Measurements from ENCODE around the gene LRRC17. TPM values are rescaled to one million over a fixed set of nuclear protein-coding genes. Genes with fewer than 3 reads are reported as not detected.

Gene LRRC17
- total and polyA plus RNA-seq, 2 donors (not counting 1 experiment from before 2014, with no cell fraction given) = 0.86 to 1.4 TPM

GRCh38 chr7:102942868-102943267 lies 30.1 kb downstream of the LRRC17 start:
- Histone ChIP-seq H3K4me1 (ENCODE audit: control insufficient read depth in 2 of 2, insufficient read depth in 2 of 2, low read length in 2 of 2) (no peaks in the 10 kb centered on the region), H3K36me3 (replicated peaks in 1 of 2; ENCODE audit: control extremely low read depth in 1 of 2, control insufficient read depth in 1 of 2, extremely low read depth in 1 of 2, insufficient read depth in 2 of 2, low read length in 1 of 2) (no peaks in the 10 kb centered on the region), H3K4me3 (ENCODE audit: control extremely low read depth in 1 of 5, extremely low read depth in 1 of 5, insufficient read depth in 1 of 5, low read depth in 2 of 5, low read length in 4 of 5) (no peak overlapping the region), H3K9ac (ENCODE audit: low read length) (no peak overlapping the region), H3K27me3 (replicated peaks in 1 of 4; ENCODE audit: control extremely low read depth in 1 of 4, control insufficient read depth in 3 of 4, insufficient read depth in 4 of 4, low read length in 3 of 4) (no peaks in the 10 kb centered on the region), H3K79me2 (ENCODE audit: control insufficient read depth, insufficient read depth, low read length) (no peaks in the 10 kb centered on the region), H4K20me1 (ENCODE audit: control insufficient read depth, insufficient read depth, low read length, poor library complexity, severe bottlenecking) (no peaks in the 10 kb centered on the region), H3K4me2 (replicated peaks; ENCODE audit: low read depth, low read length, poor library complexity, severe bottlenecking) (no peak overlapping the region), H3K27ac (ENCODE audit: low read length in 2 of 2) (no peak overlapping the region), H2AFZ (ENCODE audit: insufficient read depth, low read depth, low read length, poor library complexity, severe bottlenecking) (no peak overlapping the region), H3K9me3 (ENCODE audit: control extremely low read depth in 1 of 3, control insufficient read depth in 2 of 3, insufficient read depth in 1 of 3, low read length in 2 of 3) (no peaks in the 10 kb centered on the region)
- intact Hi-C loops (cut with micrococcal nuclease) = no loop called here
- POLR2A ChIA-PET = no interaction called here
- Mint-ChIP-seq H3K4me1 (no peaks in the 10 kb centered on the region), H3K9me3 (ENCODE audit: insufficient read depth) (no peaks in the 10 kb centered on the region), H3K4me3 (no peak overlapping the region), H3K27me3 (no peaks in the 10 kb centered on the region), H3K27ac (no peak overlapping the region)
- WGBS (ENCODE audit: insufficient coverage) = no CpG with 5 or more reads among the region's 1 CpG
- DNase-seq (no peak), ATAC-seq (ENCODE audit: low read depth) (no peak)
- TF ChIP-seq CTCF (IDR thresholded peaks at IDR 0.05) (no peak), EZH2 (IDR thresholded peaks at IDR 0.05; ENCODE audit: borderline replicate concordance, insufficient read depth, low read depth, low read length, poor library complexity, severe bottlenecking) (no peak)
- CTCF ChIA-PET = no interaction called here

DNA sequence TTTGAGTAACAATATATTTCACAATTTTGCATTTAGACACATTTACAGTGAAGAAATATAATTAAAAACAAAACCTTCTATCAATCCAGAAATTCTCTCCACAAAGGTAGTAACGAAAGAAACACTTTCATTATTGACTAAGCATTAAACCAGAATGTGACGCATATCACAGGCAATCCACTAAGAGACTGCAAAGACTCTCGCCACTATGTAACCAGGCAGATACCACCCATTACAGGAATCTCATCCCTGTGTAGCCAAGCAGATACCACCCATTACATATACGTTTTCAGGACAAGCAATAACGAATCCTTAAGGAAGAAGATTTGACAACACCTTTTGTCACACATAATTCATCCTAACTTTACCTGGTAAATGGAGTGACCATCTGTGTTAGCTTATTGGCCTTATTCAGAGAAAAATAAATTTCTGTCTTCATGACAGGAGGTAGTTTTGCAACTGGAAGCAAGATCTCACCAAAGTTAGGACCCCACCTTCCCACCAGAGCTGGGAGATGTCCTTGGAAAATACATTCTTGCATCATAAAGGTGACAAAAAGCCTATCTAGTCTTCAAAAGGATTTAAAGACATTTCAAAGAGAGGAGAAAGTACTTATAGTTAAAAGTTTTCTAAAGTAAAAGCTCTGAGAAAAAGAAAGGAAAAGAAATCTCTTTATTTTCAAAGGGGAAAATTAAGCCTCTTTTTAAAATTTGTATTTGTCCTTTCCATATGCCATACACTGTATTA lies 30.8 kb downstream of the LRRC17 start:
- Histone ChIP-seq H3K4me2 (replicated peaks; ENCODE audit: low read depth, low read length, poor library complexity, severe bottlenecking) (no peak overlapping the region), H3K36me3 (replicated peaks in 1 of 2; ENCODE audit: control extremely low read depth in 1 of 2, control insufficient read depth in 1 of 2, extremely low read depth in 1 of 2, insufficient read depth in 2 of 2, low read length in 1 of 2) (no peaks in the 10 kb centered on the region), H3K27ac (ENCODE audit: low read length in 2 of 2) (no peak overlapping the region), H3K9ac (ENCODE audit: low read length) (no peak overlapping the region), H3K79me2 (ENCODE audit: control insufficient read depth, insufficient read depth, low read length) (no peaks in the 10 kb centered on the region), H4K20me1 (ENCODE audit: control insufficient read depth, insufficient read depth, low read length, poor library complexity, severe bottlenecking) (no peaks in the 10 kb centered on the region), H3K27me3 (replicated peaks in 1 of 4; ENCODE audit: control extremely low read depth in 1 of 4, control insufficient read depth in 3 of 4, insufficient read depth in 4 of 4, low read length in 3 of 4) (no peaks in the 10 kb centered on the region), H3K4me1 (ENCODE audit: control insufficient read depth in 2 of 2, insufficient read depth in 2 of 2, low read length in 2 of 2) (no peaks in the 10 kb centered on the region), H3K4me3 (ENCODE audit: control extremely low read depth in 1 of 5, extremely low read depth in 1 of 5, insufficient read depth in 1 of 5, low read depth in 2 of 5, low read length in 4 of 5) (no peak overlapping the region), H3K9me3 (ENCODE audit: control extremely low read depth in 1 of 3, control insufficient read depth in 2 of 3, insufficient read depth in 1 of 3, low read length in 2 of 3) (no peaks in the 10 kb centered on the region), H2AFZ (ENCODE audit: insufficient read depth, low read depth, low read length, poor library complexity, severe bottlenecking) (no peak overlapping the region)
- CTCF ChIA-PET = no interaction called here
- DNase-seq = no peak
- 100% methylated on average over 2 of the region's 5 CpGs for WGBS (ENCODE audit: insufficient coverage)
- H3K4me3 Mint-ChIP-seq = no peak overlapping the region
- POLR2A ChIA-PET = no interaction called here
- H3K27me3 Mint-ChIP-seq = no peaks in the 10 kb centered on the region
- H3K4me1 Mint-ChIP-seq = no peaks in the 10 kb centered on the region
- intact Hi-C loops (cut with micrococcal nuclease) = no loop called here
- no peak overlapping the region for H3K27ac Mint-ChIP-seq
- H3K9me3 Mint-ChIP-seq (ENCODE audit: insufficient read depth) = no peaks in the 10 kb centered on the region
- ATAC-seq (ENCODE audit: low read depth) = no peak
- TF ChIP-seq EZH2 (IDR thresholded peaks at IDR 0.05; ENCODE audit: borderline replicate concordance, insufficient read depth, low read depth, low read length, poor library complexity, severe bottlenecking) (no peak), CTCF (IDR thresholded peaks at IDR 0.05) (no peak)
